HFFc6 (cell line): ENCODE data around the gene NOLC1. TPM values are rescaled to one million over a fixed set of nuclear protein-coding genes. Genes with fewer than 3 reads are reported as not detected.
"Not testable (repeated sequence)": the region's sequence is repeated elsewhere in the genome, so short reads cannot be mapped to it uniquely, and the experiment has no call there.

Source experiments
- DNase-seq: peaks from one replicate; pipeline ENCODE4 v3.0.0-alpha.2; 2018
- H3K27ac Mint-ChIP-seq: 2 replicates; pipeline ENCODE4 v1.8.0; 2020; ENCODE audit warnings: mild to moderate bottlenecking, mixed read lengths
- H3K27me3 Mint-ChIP-seq: 2 replicates; pipeline ENCODE4 v1.8.0; 2021; ENCODE audit warnings: mild to moderate bottlenecking, moderate library complexity, mixed read lengths; ENCODE audit not compliant: insufficient read depth
- H3K36me3 Mint-ChIP-seq: 2 replicates; pipeline ENCODE4 v1.8.0; 2021; ENCODE audit warnings: low read depth, mixed read lengths
- H3K4me1 Mint-ChIP-seq: 2 replicates; pipeline ENCODE4 v1.8.0; 2020; ENCODE audit warnings: low read depth, mixed read lengths
- H3K4me3 Mint-ChIP-seq: 2 replicates; pipeline ENCODE4 v1.8.0; 2020; ENCODE audit warnings: mild to moderate bottlenecking, moderate library complexity, mixed read lengths
- H3K9me3 Mint-ChIP-seq: 2 replicates; pipeline ENCODE4 v1.8.0; 2020; ENCODE audit warnings: mild to moderate bottlenecking, mixed read lengths
- total RNA-seq, 6 experiments: library from RNA; stranded (reverse); fragmentation: NEBNext Ultra II Directional; extraction: Animal tissue kit (Norgen Biotek cat#: 25700); gene quantifications; 2 replicates in 1 of 6; 3 replicates in 5 of 6; pipeline ENCODE4 v1.2.3, GENCODE V29; 2021
- TF ChIP-seq, protein P1 (sequence below): fragments of 200-600 bp; sonication (generic); IDR thresholded peaks from 2 replicates; pipeline ENCODE4 v1.5.0; 2021; ENCODE audit warnings: antibody characterized with exemption, mild to moderate bottlenecking

Gene NOLC1
- total RNA-seq, 6 experiments from 2014 or later: 47.6 to 62.2 (median 58.4) TPM

DNA sequence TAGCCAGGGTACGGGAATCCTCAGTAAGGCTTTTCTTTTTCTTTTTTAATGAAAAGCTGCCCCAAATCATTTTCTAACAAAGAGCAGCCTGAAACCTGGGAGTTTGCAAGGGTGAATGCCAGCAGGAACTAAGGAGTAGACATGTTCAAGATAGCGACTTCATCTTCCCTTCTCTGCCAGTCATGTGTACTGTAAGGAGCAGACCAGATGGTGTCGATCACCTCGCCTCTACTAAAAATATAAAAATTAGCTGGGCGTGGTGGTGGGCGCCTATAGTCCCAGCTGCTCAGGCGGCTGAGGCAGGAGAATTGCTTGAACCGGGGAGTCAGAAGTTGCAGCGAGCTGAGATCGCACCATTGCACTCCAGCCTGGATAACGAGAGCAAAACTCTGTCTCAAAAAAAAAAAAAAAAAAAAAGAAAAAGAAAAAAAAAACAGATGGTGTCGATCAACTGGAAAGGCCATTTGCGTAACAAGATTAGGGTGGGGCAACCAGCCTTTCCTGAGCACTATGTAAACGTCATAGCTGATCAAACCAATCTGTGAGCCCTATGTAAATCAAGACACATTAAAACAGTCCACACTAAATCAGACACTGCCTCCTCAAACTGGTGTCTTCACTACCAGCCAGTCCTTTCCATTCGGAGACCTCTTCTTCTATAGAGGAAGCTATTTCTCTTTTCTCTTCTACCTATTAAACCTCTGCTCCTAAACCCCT is 33.8 kb downstream of the NOLC1 start:
- H3K27me3 Mint-ChIP-seq: peaks cover 9% of the 10 kb centered on the region
- peaks cover 19% of the 10 kb centered on the region for H3K9me3 Mint-ChIP-seq
- no peak overlapping the region for H3K4me3 Mint-ChIP-seq
- no peaks in the 10 kb centered on the region for H3K4me1 Mint-ChIP-seq
- no peak overlapping the region for H3K27ac Mint-ChIP-seq
- TF ChIP-seq, protein P1, sequence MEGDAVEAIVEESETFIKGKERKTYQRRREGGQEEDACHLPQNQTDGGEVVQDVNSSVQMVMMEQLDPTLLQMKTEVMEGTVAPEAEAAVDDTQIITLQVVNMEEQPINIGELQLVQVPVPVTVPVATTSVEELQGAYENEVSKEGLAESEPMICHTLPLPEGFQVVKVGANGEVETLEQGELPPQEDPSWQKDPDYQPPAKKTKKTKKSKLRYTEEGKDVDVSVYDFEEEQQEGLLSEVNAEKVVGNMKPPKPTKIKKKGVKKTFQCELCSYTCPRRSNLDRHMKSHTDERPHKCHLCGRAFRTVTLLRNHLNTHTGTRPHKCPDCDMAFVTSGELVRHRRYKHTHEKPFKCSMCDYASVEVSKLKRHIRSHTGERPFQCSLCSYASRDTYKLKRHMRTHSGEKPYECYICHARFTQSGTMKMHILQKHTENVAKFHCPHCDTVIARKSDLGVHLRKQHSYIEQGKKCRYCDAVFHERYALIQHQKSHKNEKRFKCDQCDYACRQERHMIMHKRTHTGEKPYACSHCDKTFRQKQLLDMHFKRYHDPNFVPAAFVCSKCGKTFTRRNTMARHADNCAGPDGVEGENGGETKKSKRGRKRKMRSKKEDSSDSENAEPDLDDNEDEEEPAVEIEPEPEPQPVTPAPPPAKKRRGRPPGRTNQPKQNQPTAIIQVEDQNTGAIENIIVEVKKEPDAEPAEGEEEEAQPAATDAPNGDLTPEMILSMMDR: no peak
- DNase-seq: no peak
- peaks cover 13% of the 10 kb centered on the region; the same call in 1 of the 2 replicates for H3K36me3 Mint-ChIP-seq

DNA sequence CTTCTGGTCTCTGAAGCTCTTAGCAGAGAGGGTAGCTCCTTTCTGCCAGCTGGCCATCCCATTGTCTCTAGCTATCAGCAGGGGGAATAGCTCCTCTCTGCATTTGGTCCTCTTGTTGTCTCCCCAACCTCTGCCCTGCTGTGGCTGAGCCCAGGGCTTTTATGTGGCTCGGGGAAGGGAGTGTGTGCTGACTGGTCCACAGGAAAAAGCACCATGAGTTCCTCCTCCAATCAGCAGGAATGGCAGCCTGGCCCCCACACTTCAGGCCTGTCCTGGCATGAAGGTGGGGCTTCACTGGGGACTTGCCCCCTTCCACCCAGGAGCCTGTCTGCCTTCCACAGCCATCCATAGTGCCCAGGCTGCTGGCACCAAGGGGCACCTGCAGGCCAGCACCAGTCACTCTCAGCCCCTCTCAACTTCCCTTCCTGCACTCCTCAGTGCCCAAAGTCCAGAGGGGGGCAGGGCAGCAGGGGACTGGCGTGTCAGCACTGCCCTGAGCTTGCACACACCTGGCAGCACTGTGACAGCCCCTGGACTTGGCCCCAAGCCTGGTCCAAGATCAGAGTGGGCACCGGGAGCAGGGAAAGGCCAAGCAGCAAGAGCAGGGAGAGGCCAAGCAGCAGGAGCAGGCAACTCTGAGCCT is 36.2 kb downstream of the NOLC1 start:
- no peak for DNase-seq
- Mint-ChIP-seq H3K4me3 (no peak overlapping the region), H3K27me3 (peaks cover 20% of the 10 kb centered on the region), H3K4me1 (no peaks in the 10 kb centered on the region), H3K9me3 (peaks cover 36% of the 10 kb centered on the region), H3K36me3 (peaks cover 28% of the 10 kb centered on the region), H3K27ac (no peak overlapping the region)
- TF ChIP-seq, protein P1: no peak

DNA sequence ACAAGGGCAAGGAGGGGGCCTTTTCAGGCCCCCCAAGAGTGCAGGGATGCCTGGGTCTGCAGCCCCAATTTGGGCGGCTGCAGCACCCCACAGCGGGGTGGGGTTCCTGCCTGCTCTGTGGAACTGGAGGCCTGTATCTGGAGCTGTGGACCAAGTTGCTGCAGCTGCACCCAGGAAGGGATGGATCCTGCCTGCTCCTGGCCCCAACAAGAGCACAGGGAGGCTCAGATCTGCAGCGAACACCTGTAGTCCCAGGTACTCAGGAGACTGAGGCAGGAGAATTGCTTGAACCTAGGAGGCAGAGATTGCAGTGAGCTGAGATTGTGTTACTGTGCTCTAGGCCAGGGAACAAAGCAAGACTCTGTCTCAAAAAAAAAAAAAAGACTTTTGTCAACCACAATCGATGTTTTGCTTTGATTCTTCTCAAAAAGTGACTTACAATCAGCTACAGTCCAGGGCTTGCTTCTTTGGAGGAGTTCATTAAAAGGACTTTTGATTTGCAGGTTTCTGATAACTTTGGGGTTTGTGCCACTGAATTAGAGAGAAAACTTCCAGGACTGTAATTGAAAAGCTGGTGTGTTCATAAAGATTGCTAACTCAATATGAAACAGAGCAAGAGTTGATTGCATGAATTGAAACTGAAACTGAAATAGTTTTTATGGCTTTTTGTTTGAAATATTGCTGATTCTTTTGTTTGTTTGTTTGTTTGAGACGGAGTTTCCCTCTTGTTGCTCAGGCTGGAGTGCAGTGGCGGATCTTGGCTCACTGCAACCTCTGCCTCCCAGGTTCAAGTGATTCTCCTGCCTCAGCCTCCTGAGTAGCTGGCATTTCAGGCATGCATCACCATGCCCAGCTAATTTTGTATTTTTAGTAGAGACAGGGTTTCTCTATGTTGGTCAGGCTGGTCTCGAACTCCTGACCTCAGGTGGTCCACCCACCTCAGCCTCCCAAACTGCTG is 37.0 kb downstream of the NOLC1 start:
- not testable (repeated sequence) for DNase-seq, H3K4me3 Mint-ChIP-seq, H3K27ac Mint-ChIP-seq, H3K4me1 Mint-ChIP-seq
- peaks cover 29% of the 10 kb centered on the region for H3K9me3 Mint-ChIP-seq
- peaks cover 27% of the 10 kb centered on the region for H3K36me3 Mint-ChIP-seq
- peaks cover 19% of the 10 kb centered on the region for H3K27me3 Mint-ChIP-seq

DNA sequence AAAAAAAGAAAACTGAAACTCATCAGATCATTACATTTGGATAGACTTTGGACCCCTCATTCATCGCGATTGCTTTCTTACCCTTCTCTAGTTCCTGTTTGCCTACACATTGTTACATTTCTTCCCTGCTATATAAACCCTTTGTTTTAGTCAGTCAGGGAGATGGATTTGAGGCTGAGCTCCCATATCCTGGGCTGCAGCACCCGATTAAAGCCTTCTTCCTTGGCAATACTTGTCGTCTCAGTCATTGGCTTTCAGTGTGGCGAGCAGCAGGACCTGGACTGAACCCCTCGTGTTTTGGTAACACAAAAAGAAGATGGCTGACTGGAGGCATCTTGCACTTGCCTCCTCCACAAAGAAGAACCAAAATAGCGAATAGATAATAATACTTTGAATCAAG is 39.8 kb downstream of the NOLC1 start:
- no peak for DNase-seq
- H3K27ac Mint-ChIP-seq: no peak overlapping the region
- H3K4me1 Mint-ChIP-seq: no peaks in the 10 kb centered on the region
- H3K4me3 Mint-ChIP-seq: no peak overlapping the region
- TF ChIP-seq, protein P1: no peak
- peaks cover 27% of the 10 kb centered on the region for H3K27me3 Mint-ChIP-seq
- H3K9me3 Mint-ChIP-seq: peaks cover 17% of the 10 kb centered on the region
- peaks cover 15% of the 10 kb centered on the region for H3K36me3 Mint-ChIP-seq

DNA sequence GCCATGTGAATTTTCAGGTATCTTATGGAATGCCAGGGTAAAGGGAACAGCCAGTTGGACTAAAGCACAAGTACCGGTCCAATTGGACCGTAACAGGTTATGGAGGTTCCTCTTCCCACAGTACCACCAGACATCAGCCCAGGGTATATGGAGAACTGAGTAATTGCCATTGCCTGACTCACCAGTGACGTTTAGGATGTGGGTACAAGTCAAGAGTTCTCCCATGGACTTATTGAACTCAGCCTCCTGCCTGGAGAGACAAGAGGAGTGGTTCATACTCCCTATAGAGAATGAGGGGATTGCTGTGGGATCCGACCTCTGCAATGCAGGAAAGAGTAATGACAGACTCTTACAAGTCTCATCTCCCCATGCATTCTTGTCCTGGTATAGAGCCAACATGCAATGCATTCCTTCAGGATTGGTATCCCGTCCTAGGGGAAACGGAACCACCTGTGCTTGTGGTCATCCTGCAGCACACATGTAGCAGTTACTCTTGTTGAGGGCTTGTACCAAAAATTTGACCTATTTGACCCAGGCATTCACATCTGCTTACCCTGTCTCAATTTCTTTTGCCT is 43.2 kb downstream of the NOLC1 start:
- TF ChIP-seq, protein P1: no peak
- Mint-ChIP-seq H3K36me3 (peaks cover 15% of the 10 kb centered on the region), H3K27me3 (peaks cover 33% of the 10 kb centered on the region), H3K4me3 (no peak overlapping the region), H3K9me3 (peaks cover 17% of the 10 kb centered on the region), H3K4me1 (no peaks in the 10 kb centered on the region), H3K27ac (no peak overlapping the region)
- DNase-seq: peak; percentile 3
